ENCODE results near the gene PSMD3. TPM values are rescaled to one million over a fixed set of nuclear protein-coding genes. Genes with fewer than 3 reads are reported as not detected.

Gene PSMD3
- total and polyA plus RNA-seq, 8 donors, result 72.8 to 117 (median 96.8) TPM

DNA sequence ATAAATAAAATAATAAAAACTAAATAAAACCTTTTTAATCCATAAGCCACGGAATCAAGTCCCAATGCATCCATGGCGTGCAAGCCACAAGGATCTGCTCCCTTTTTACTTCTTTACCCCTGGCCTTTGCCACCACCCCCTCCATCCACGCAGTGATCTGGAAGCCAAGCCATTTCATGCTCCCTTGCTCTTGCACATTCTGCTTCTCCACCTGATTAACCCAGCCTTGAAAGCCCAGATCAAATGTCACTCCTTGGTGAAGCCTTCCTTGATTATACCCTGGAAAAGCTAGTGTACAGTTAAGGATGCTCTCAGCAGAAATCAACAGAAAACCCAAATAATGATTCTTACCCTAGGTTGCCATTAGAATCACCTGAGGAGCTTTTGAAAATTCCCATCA lies 43.2 kb upstream of the PSMD3 start:
- H3K27ac ChIP-seq, result no peak overlapping the region
- TF ChIP-seq, protein P1, sequence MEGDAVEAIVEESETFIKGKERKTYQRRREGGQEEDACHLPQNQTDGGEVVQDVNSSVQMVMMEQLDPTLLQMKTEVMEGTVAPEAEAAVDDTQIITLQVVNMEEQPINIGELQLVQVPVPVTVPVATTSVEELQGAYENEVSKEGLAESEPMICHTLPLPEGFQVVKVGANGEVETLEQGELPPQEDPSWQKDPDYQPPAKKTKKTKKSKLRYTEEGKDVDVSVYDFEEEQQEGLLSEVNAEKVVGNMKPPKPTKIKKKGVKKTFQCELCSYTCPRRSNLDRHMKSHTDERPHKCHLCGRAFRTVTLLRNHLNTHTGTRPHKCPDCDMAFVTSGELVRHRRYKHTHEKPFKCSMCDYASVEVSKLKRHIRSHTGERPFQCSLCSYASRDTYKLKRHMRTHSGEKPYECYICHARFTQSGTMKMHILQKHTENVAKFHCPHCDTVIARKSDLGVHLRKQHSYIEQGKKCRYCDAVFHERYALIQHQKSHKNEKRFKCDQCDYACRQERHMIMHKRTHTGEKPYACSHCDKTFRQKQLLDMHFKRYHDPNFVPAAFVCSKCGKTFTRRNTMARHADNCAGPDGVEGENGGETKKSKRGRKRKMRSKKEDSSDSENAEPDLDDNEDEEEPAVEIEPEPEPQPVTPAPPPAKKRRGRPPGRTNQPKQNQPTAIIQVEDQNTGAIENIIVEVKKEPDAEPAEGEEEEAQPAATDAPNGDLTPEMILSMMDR (IDR thresholded peaks at IDR 0.05), result no peak
- intact Hi-C loops (cut with DNase I), result no loop called here
- DNase-seq (no peak), ATAC-seq (no peak)
- H3K4me1 ChIP-seq, result no peaks in the 10 kb centered on the region
- H3K36me3 ChIP-seq, result no peaks in the 10 kb centered on the region
- no peaks in the 10 kb centered on the region for H3K9me3 ChIP-seq
- no peak overlapping the region for H3K4me3 ChIP-seq
- H3K27me3 ChIP-seq, result no peaks in the 10 kb centered on the region

GRCh38 chr17:39938140-39938869 lies 42.3 kb upstream of the PSMD3 start:
- no peak overlapping the region for H3K27ac ChIP-seq

DNA sequence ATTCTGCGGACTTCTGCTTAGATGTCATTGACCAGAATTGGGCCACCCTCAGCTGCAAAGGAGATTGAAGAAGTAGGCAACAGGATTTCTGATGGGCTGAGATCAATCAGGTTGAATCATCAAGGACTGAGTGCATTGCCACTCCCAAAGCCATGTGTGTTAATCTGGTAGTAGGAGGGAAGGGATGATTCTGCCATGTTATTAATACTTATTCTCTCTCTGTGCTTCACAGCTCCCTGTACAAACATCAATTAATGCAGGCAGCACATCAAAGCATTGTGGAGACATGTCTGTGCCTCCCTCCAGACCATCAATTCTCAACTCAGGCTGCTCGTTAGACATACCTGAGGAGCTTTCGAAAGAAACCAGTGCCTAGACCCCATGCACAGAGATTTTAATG lies 41.5 kb upstream of the PSMD3 start:
- ATAC-seq, result no peak
- Histone ChIP-seq H3K27ac (no peak overlapping the region), H3K36me3 (no peaks in the 10 kb centered on the region), H3K4me1 (no peaks in the 10 kb centered on the region), H3K27me3 (no peaks in the 10 kb centered on the region), H3K4me3 (no peak overlapping the region), H3K9me3 (no peaks in the 10 kb centered on the region)
- intact Hi-C loops (cut with DNase I), result no loop called here
- DNase-seq, result no peak
- TF ChIP-seq, protein P1 (IDR thresholded peaks at IDR 0.05), result no peak

More at GRCh38 chr17:39938140-39938869, 42.3 kb upstream of the PSMD3 start:
- DNase-seq, result peak in 1 of 4 donors; percentile 5
- Histone ChIP-seq H3K36me3 (no peaks in the 10 kb centered on the region), H3K27me3 (no peaks in the 10 kb centered on the region), H3K4me1 (no peaks in the 10 kb centered on the region), H3K9me3 (no peaks in the 10 kb centered on the region), H3K4me3 (no peak overlapping the region)
- ATAC-seq, result no peak
- intact Hi-C loops (cut with DNase I), result no loop called here
- TF ChIP-seq, protein P1 (IDR thresholded peaks at IDR 0.05), result no peak

DNA sequence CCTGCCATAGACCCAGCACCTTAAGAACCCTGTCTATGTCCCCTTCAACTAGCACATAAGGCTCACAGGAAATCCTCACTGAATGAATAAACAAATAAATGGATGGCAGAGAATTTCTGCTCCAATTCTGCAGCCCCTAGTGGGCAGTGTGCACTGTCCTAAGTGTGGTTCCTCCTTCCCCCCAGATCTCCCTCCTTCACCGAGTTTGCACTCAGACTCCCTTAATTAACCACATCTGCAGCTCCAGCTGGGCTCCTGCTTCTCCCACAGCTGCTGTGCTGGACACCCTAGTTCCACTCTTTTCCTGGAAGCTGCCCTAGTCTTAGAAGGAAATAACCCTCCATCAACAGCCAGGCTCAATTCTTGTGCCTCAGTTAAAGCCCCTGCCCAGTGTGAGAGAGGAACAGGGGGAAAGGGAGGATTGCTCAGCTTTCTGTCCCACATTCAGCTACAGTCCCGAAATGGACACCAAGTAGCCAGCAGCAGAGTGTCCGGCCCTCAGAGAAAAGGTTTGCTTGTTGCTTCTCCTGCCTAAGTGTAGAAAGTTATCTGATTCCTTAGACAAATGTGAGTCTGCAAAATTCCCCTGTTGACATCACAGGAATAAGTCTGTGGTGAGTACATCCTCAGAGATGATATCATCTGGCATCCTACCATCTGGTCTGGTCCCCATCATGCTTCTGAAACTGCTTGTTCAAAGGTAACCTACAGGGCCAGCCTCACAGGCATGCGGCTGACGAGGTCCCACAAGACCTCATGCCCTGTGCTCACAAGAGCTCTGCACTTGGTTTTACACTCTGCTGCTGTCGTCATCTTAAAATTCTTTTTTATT lies 40.8 kb upstream of the PSMD3 start:
- Histone ChIP-seq H3K4me1 (no peaks in the 10 kb centered on the region), H3K9me3 (no peaks in the 10 kb centered on the region), H3K4me3 (no peak overlapping the region), H3K27ac (no peak overlapping the region), H3K27me3 (no peaks in the 10 kb centered on the region), H3K36me3 (no peaks in the 10 kb centered on the region)
- ATAC-seq (peak; percentile 42), DNase-seq (peak in 2 of 4 donors; percentile 27 to 57)
- TF ChIP-seq, protein P1 (IDR thresholded peaks at IDR 0.05), result no peak
- intact Hi-C loops (cut with DNase I), result no loop called here
